ENCODE results near the gene LYZL6. TPM values are rescaled to one million over a fixed set of nuclear protein-coding genes. Genes with fewer than 3 reads are reported as not detected.
"Not testable (repeated sequence)": the region's sequence is repeated elsewhere in the genome, so short reads cannot be mapped to it uniquely, and the experiment has no call there.

Gene LYZL6
- total RNA-seq, 1 donor from 2014 or later, result not detected

DNA sequence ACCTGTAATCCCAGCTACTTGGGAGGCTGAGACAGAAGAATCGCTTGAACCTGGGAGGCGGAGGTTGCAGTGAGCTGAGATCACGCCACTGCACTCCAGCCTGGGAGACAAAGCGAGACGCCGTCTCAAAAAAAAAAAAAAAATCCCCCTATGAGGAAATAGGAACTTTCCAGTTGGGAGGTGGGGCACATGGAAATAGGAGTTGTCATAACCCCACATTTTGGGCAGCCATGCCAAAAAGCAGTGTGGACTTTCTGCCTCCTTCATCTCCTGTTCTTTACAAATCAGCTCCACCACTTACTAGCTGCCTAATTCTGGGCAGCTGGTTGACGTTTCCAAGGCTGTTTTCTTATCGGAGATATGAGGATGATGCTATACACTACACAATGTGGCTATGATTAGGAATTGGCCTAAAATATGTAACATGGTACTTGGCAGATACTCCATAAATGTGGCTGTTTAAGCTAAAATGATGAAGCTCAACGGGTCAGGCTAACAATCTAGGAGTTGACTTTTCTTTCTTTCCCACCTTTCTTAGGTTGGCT lies 41.8 kb downstream of the LYZL6 start:
- no peak overlapping the region for H3K4me3 Mint-ChIP-seq (ENCODE audit: unreplicated experiment)
- no peak for DNase-seq
- H3K36me3 Mint-ChIP-seq (ENCODE audit: unreplicated experiment), result no peaks in the 10 kb centered on the region
- no peak overlapping the region for H3K27ac Mint-ChIP-seq (ENCODE audit: unreplicated experiment)
- H3K4me1 Mint-ChIP-seq (ENCODE audit: low read depth, unreplicated experiment), result peaks cover 3% of the 10 kb centered on the region
- TF ChIP-seq, protein P1, sequence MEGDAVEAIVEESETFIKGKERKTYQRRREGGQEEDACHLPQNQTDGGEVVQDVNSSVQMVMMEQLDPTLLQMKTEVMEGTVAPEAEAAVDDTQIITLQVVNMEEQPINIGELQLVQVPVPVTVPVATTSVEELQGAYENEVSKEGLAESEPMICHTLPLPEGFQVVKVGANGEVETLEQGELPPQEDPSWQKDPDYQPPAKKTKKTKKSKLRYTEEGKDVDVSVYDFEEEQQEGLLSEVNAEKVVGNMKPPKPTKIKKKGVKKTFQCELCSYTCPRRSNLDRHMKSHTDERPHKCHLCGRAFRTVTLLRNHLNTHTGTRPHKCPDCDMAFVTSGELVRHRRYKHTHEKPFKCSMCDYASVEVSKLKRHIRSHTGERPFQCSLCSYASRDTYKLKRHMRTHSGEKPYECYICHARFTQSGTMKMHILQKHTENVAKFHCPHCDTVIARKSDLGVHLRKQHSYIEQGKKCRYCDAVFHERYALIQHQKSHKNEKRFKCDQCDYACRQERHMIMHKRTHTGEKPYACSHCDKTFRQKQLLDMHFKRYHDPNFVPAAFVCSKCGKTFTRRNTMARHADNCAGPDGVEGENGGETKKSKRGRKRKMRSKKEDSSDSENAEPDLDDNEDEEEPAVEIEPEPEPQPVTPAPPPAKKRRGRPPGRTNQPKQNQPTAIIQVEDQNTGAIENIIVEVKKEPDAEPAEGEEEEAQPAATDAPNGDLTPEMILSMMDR (IDR thresholded peaks at IDR 0.05; ENCODE audit: partially characterized antibody, unreplicated experiment), result no peak
- H3K27me3 Mint-ChIP-seq (ENCODE audit: unreplicated experiment), result peaks cover 3% of the 10 kb centered on the region
- no peaks in the 10 kb centered on the region for H3K9me3 Mint-ChIP-seq (ENCODE audit: unreplicated experiment)

GRCh38 chr17:35900708-35901480 lies 42.6 kb downstream of the LYZL6 start:
- no peaks in the 10 kb centered on the region for H3K36me3 Mint-ChIP-seq (ENCODE audit: unreplicated experiment)
- peaks cover 3% of the 10 kb centered on the region for H3K27me3 Mint-ChIP-seq (ENCODE audit: unreplicated experiment)
- H3K4me1 Mint-ChIP-seq (ENCODE audit: low read depth, unreplicated experiment), result peaks cover 3% of the 10 kb centered on the region
- TF ChIP-seq, protein P1 (IDR thresholded peaks at IDR 0.05; ENCODE audit: partially characterized antibody, unreplicated experiment), result no peak
- no peak for DNase-seq
- H3K4me3 Mint-ChIP-seq (ENCODE audit: unreplicated experiment), result no peak overlapping the region
- H3K27ac Mint-ChIP-seq (ENCODE audit: unreplicated experiment), result no peak overlapping the region
- H3K9me3 Mint-ChIP-seq (ENCODE audit: unreplicated experiment), result no peaks in the 10 kb centered on the region

- TF ChIP-seq, protein P1 (IDR thresholded peaks at IDR 0.05; ENCODE audit: partially characterized antibody, unreplicated experiment), result no peak
- no peak for DNase-seq
- Mint-ChIP-seq H3K27ac (ENCODE audit: unreplicated experiment) (no peak overlapping the region), H3K36me3 (ENCODE audit: unreplicated experiment) (no peaks in the 10 kb centered on the region), H3K4me1 (ENCODE audit: low read depth, unreplicated experiment) (peaks cover 3% of the 10 kb centered on the region), H3K4me3 (ENCODE audit: unreplicated experiment) (no peak overlapping the region), H3K9me3 (ENCODE audit: unreplicated experiment) (no peaks in the 10 kb centered on the region), H3K27me3 (ENCODE audit: unreplicated experiment) (peaks cover 3% of the 10 kb centered on the region)
Observed at GRCh38 chr17:35900280-35900679, 43.2 kb downstream of the LYZL6 start.

- Mint-ChIP-seq H3K36me3 (ENCODE audit: unreplicated experiment) (no peaks in the 10 kb centered on the region), H3K9me3 (ENCODE audit: unreplicated experiment) (no peaks in the 10 kb centered on the region), H3K4me1 (ENCODE audit: low read depth, unreplicated experiment) (peaks cover 3% of the 10 kb centered on the region), H3K27me3 (ENCODE audit: unreplicated experiment) (peaks cover 3% of the 10 kb centered on the region), H3K4me3 (ENCODE audit: unreplicated experiment) (no peak overlapping the region), H3K27ac (ENCODE audit: unreplicated experiment) (no peak overlapping the region)
- no peak for DNase-seq
- TF ChIP-seq, protein P1 (IDR thresholded peaks at IDR 0.05; ENCODE audit: partially characterized antibody, unreplicated experiment), result no peak
Observed at GRCh38 chr17:35898283-35899070, 45.0 kb downstream of the LYZL6 start.

DNA sequence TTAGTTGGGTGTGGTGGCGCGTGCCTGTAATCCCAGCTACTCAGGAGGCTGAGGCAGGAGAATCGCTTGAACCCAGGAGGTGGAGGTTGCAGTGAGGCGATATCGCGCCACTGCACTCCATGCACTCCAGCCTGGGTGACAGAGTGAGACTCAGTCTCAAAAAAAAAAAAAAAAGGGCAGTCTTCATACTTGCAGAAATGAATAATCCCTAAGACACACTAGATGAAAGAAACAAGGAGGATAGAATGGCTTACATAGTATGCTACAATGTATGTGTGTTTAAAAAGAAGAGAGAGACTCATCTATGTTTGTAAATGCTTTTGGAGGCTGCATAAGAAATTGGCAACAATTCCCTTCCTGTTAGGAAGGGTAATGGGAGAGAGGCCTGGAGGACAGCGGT lies 45.7 kb downstream of the LYZL6 start:
- not testable (repeated sequence) for H3K36me3 Mint-ChIP-seq (ENCODE audit: unreplicated experiment); H3K9me3 Mint-ChIP-seq (ENCODE audit: unreplicated experiment); H3K27me3 Mint-ChIP-seq (ENCODE audit: unreplicated experiment); H3K4me1 Mint-ChIP-seq (ENCODE audit: low read depth, unreplicated experiment); H3K4me3 Mint-ChIP-seq (ENCODE audit: unreplicated experiment); DNase-seq; H3K27ac Mint-ChIP-seq (ENCODE audit: unreplicated experiment)
